Activated T-helper 1 cell treated with anti-CD3 and anti-CD28 coated beads, Interleukin-12 subunit alpha, Interleukin-12 subunit beta, Interleukin-2, Interleukin-4 antibody, amounts not matched to agents 30 ng/mL and 10 ng/mL and 1 ng/mL, durations not matched to agents 14 hours and 24 hours and 36 hours (primary cell): ENCODE data around the gene MGLL. TPM values are rescaled to one million over a fixed set of nuclear protein-coding genes. Genes with fewer than 3 reads are reported as not detected.

Experiments
- DNase-seq: peaks from one replicate; pipeline ENCODE4 v3.0.0; 2021; ENCODE audit warnings: low spot score
- H3K27ac Mint-ChIP-seq: one replicate; pipeline ENCODE4 v1.8.0; 2021; ENCODE audit warnings: mild to moderate bottlenecking, mixed read lengths
- H3K27me3 Mint-ChIP-seq: one replicate; pipeline ENCODE4 v1.8.0; 2022; ENCODE audit warnings: mild to moderate bottlenecking, moderate library complexity, mixed read lengths; ENCODE audit not compliant: insufficient read depth
- H3K36me3 Mint-ChIP-seq: one replicate; pipeline ENCODE4 v1.8.0; 2021; ENCODE audit warnings: low read depth, mixed read lengths
- H3K4me1 Mint-ChIP-seq: one replicate; pipeline ENCODE4 v1.8.0; 2021; ENCODE audit warnings: low read depth, mixed read lengths
- H3K4me3 Mint-ChIP-seq: one replicate; pipeline ENCODE4 v1.8.0; 2021; ENCODE audit warnings: mild to moderate bottlenecking, moderate library complexity, mixed read lengths
- H3K9me3 Mint-ChIP-seq: one replicate; pipeline ENCODE4 v1.8.0; 2021; ENCODE audit warnings: mixed read lengths
- intact Hi-C: fragments of 100-400 bp; cut with micrococcal nuclease; formaldehyde crosslinking; loops from one replicate; pipeline ENCODE4 v1.15.1; 2024
- total RNA-seq: library from RNA; stranded (reverse); gene quantifications from 2 replicates; pipeline ENCODE4 v1.2.3, GENCODE V29; 2022

MGLL gene
- total RNA-seq, 1 donor from 2014 or later, result 2.2 TPM

- Mint-ChIP-seq H3K4me1 (peaks cover 13% of the 10 kb centered on the region), H3K27me3 (no peaks in the 10 kb centered on the region), H3K27ac (peak overlapping the region; percentile 81), H3K4me3 (peak overlapping the region; percentile 48), H3K36me3 (peaks cover 2% of the 10 kb centered on the region), H3K9me3 (no peaks in the 10 kb centered on the region)
- no peak for DNase-seq
- intact Hi-C loops, result no loop called here
Measured at GRCh38 chr3:127800508-127800907, 21.8 kb downstream of the MGLL start.

- Mint-ChIP-seq H3K27me3 (no peaks in the 10 kb centered on the region), H3K9me3 (peaks cover 4% of the 10 kb centered on the region), H3K4me1 (peaks cover 13% of the 10 kb centered on the region), H3K4me3 (no peak overlapping the region), H3K36me3 (peaks cover 2% of the 10 kb centered on the region), H3K27ac (peak overlapping the region; percentile 13)
- DNase-seq, result no peak
- intact Hi-C loops, result no loop called here
Measured at GRCh38 chr3:127799476-127800222, 22.7 kb downstream of the MGLL start.

- intact Hi-C loops, result no loop called here
- peaks cover 2% of the 10 kb centered on the region for H3K36me3 Mint-ChIP-seq
- no peak overlapping the region for H3K27ac Mint-ChIP-seq
Measured at GRCh38 chr3:127798716-127799115, 23.6 kb downstream of the MGLL start.

GRCh38 chr3:127796831-127797150, 25.5 kb downstream of the MGLL start:
- Mint-ChIP-seq H3K4me3 (no peak overlapping the region), H3K27ac (no peak overlapping the region), H3K27me3 (no peaks in the 10 kb centered on the region), H3K9me3 (peaks cover 7% of the 10 kb centered on the region), H3K36me3 (peaks cover 2% of the 10 kb centered on the region), H3K4me1 (peaks cover 13% of the 10 kb centered on the region)
- intact Hi-C loops, result no loop called here
- DNase-seq, result no peak

More at GRCh38 chr3:127798716-127799115, 23.6 kb downstream of the MGLL start:
- Mint-ChIP-seq H3K27me3 (no peaks in the 10 kb centered on the region), H3K4me3 (no peak overlapping the region), H3K4me1 (peaks cover 13% of the 10 kb centered on the region), H3K9me3 (peaks cover 7% of the 10 kb centered on the region)
- DNase-seq, result no peak

GRCh38 chr3:127796045-127796830, 26.1 kb downstream of the MGLL start:
- no peak for DNase-seq
- H3K4me1 Mint-ChIP-seq, result peaks cover 13% of the 10 kb centered on the region
- H3K4me3 Mint-ChIP-seq, result no peak overlapping the region
- peaks cover 2% of the 10 kb centered on the region for H3K36me3 Mint-ChIP-seq
- intact Hi-C loops, result no loop called here
- H3K27me3 Mint-ChIP-seq, result no peaks in the 10 kb centered on the region
- no peak overlapping the region for H3K27ac Mint-ChIP-seq
- peaks cover 7% of the 10 kb centered on the region for H3K9me3 Mint-ChIP-seq

GRCh38 chr3:127794972-127795371, 27.3 kb downstream of the MGLL start:
- intact Hi-C loops, result no loop called here
- H3K4me1 Mint-ChIP-seq, result peaks cover 3% of the 10 kb centered on the region

GRCh38 chr3:127794402-127794801, 27.9 kb downstream of the MGLL start:
- no peaks in the 10 kb centered on the region for H3K36me3 Mint-ChIP-seq
- peaks cover 7% of the 10 kb centered on the region for H3K9me3 Mint-ChIP-seq
- DNase-seq, result no peak
- peaks cover 4% of the 10 kb centered on the region for H3K27me3 Mint-ChIP-seq
- H3K27ac Mint-ChIP-seq, result no peak overlapping the region
- intact Hi-C loops, result no loop called here
- H3K4me1 Mint-ChIP-seq, result no peaks in the 10 kb centered on the region
- H3K4me3 Mint-ChIP-seq, result no peak overlapping the region

More at GRCh38 chr3:127794972-127795371, 27.3 kb downstream of the MGLL start:
- peaks cover 4% of the 10 kb centered on the region for H3K27me3 Mint-ChIP-seq
- H3K9me3 Mint-ChIP-seq, result peaks cover 7% of the 10 kb centered on the region
- H3K27ac Mint-ChIP-seq, result no peak overlapping the region
- no peak for DNase-seq
- no peaks in the 10 kb centered on the region for H3K36me3 Mint-ChIP-seq
- no peak overlapping the region for H3K4me3 Mint-ChIP-seq

GRCh38 chr3:127792541-127793292, 29.6 kb downstream of the MGLL start:
- H3K9me3 Mint-ChIP-seq, result peaks cover 7% of the 10 kb centered on the region
- no peak for DNase-seq
- peaks cover 4% of the 10 kb centered on the region for H3K27me3 Mint-ChIP-seq
- no peak overlapping the region for H3K27ac Mint-ChIP-seq
- no peaks in the 10 kb centered on the region for H3K36me3 Mint-ChIP-seq
- no peaks in the 10 kb centered on the region for H3K4me1 Mint-ChIP-seq
- intact Hi-C loops, result no loop called here
- H3K4me3 Mint-ChIP-seq, result no peak overlapping the region

GRCh38 chr3:127791221-127791913, 30.9 kb downstream of the MGLL start:
- H3K9me3 Mint-ChIP-seq, result peaks cover 7% of the 10 kb centered on the region
- H3K27me3 Mint-ChIP-seq, result peaks cover 4% of the 10 kb centered on the region
- no peak overlapping the region for H3K27ac Mint-ChIP-seq
- H3K36me3 Mint-ChIP-seq, result no peaks in the 10 kb centered on the region
- no peak overlapping the region for H3K4me3 Mint-ChIP-seq
- intact Hi-C loops, result no loop called here
- H3K4me1 Mint-ChIP-seq, result no peaks in the 10 kb centered on the region
- no peak for DNase-seq

- no peak overlapping the region for H3K27ac Mint-ChIP-seq
- H3K4me1 Mint-ChIP-seq, result no peaks in the 10 kb centered on the region
- H3K36me3 Mint-ChIP-seq, result no peaks in the 10 kb centered on the region
- no peak overlapping the region for H3K4me3 Mint-ChIP-seq
- no peak for DNase-seq
- intact Hi-C loops, result no loop called here
- peaks cover 4% of the 10 kb centered on the region for H3K27me3 Mint-ChIP-seq
- H3K9me3 Mint-ChIP-seq, result peaks cover 7% of the 10 kb centered on the region
Measured at GRCh38 chr3:127790882-127791183, 31.5 kb downstream of the MGLL start.

- H3K27ac Mint-ChIP-seq, result no peak overlapping the region
- peaks cover 4% of the 10 kb centered on the region for H3K27me3 Mint-ChIP-seq
- no peak for DNase-seq
- intact Hi-C loops, result no loop called here
- no peaks in the 10 kb centered on the region for H3K36me3 Mint-ChIP-seq
- no peaks in the 10 kb centered on the region for H3K4me1 Mint-ChIP-seq
- peaks cover 7% of the 10 kb centered on the region for H3K9me3 Mint-ChIP-seq
- H3K4me3 Mint-ChIP-seq, result no peak overlapping the region
Measured at GRCh38 chr3:127789990-127790881, 32.1 kb downstream of the MGLL start.

- H3K27ac Mint-ChIP-seq, result no peak overlapping the region
- no peak overlapping the region for H3K4me3 Mint-ChIP-seq
- no peaks in the 10 kb centered on the region for H3K9me3 Mint-ChIP-seq
- H3K36me3 Mint-ChIP-seq, result no peaks in the 10 kb centered on the region
- H3K27me3 Mint-ChIP-seq, result peaks cover 4% of the 10 kb centered on the region
- intact Hi-C loops, result no loop called here
- no peak for DNase-seq
- H3K4me1 Mint-ChIP-seq, result no peaks in the 10 kb centered on the region
Measured at GRCh38 chr3:127789051-127789450, 33.3 kb downstream of the MGLL start.
